GM23338 (cell line): Measurements from ENCODE around the gene PPP1R3G. TPM values are rescaled to one million over a fixed set of nuclear protein-coding genes. Genes with fewer than 3 reads are reported as not detected.

Experiments
- ATAC-seq: fragments of 200-7000 bp; cut with Tn5 transposase; 3 replicates; pipeline ENCODE4 v1.9.1; 2020
- DNase-seq: peaks from one replicate; pipeline ENCODE4 v3.0.0-alpha.2; 2015; ENCODE audit warnings: low spot score
- H2AFZ ChIP-seq: fragments of 200-600 bp; sonication (generic); 2 replicates; pipeline ENCODE4 v1.8.0; 2016; ENCODE audit warnings: antibody characterized with exemption, mild to moderate bottlenecking, moderate library complexity
- H3F3A ChIP-seq: fragments of 200-600 bp; sonication (generic); replicated peaks from 2 replicates; pipeline ENCODE4 v1.8.0; 2017; ENCODE audit warnings: antibody characterized with exemption, mixed run types, low read depth
- H3K27ac ChIP-seq: fragments of 200-600 bp; sonication (generic); 2 replicates; pipeline ENCODE4 v1.6.1; 2016; ENCODE audit warnings: low read depth
- H3K27me3 ChIP-seq: fragments of 200-600 bp; sonication (generic); 2 replicates; pipeline ENCODE4 v1.8.0; 2016; ENCODE audit warnings: mild to moderate bottlenecking, mixed run types, moderate library complexity; ENCODE audit not compliant: insufficient read depth
- H3K36me3 ChIP-seq: fragments of 200-600 bp; sonication (generic); 2 replicates; pipeline ENCODE4 v1.8.0; 2016; ENCODE audit warnings: mild to moderate bottlenecking; ENCODE audit not compliant: insufficient read depth
- H3K4me1 ChIP-seq: fragments of 200-600 bp; sonication (generic); 2 replicates; pipeline ENCODE4 v1.8.0; 2016; ENCODE audit warnings: mild to moderate bottlenecking, moderate library complexity; ENCODE audit not compliant: insufficient read depth
- H3K4me2 ChIP-seq: fragments of 200-600 bp; sonication (generic); 2 replicates; pipeline ENCODE4 v1.7.1; 2017; ENCODE audit warnings: mixed run types
- H3K4me3 ChIP-seq: fragments of 200-600 bp; sonication (generic); 2 replicates; pipeline ENCODE4 v1.6.1; 2016; ENCODE audit warnings: mixed run types
- H3K79me2 ChIP-seq: fragments of 200-600 bp; sonication (generic); replicated peaks from 2 replicates; pipeline ENCODE4 v1.8.0; 2017; ENCODE audit warnings: mild to moderate bottlenecking; ENCODE audit not compliant: insufficient read depth
- H3K9me2 ChIP-seq: fragments of 200-600 bp; sonication (generic); 2 replicates; pipeline ENCODE4 v1.8.0; 2017; ENCODE audit not compliant: insufficient read depth
- H4K20me1 ChIP-seq: fragments of 200-600 bp; sonication (generic); replicated peaks from 2 replicates; pipeline ENCODE4 v1.8.0; 2017; ENCODE audit warnings: mild to moderate bottlenecking; ENCODE audit not compliant: insufficient read depth
- H3K27ac Mint-ChIP-seq: 2 replicates; pipeline ENCODE4 v1.8.0; 2020; ENCODE audit warnings: inconsistent platforms, mild to moderate bottlenecking, moderate library complexity, mixed read lengths
- H3K27me3 Mint-ChIP-seq: 3 replicates; pipeline ENCODE4 v1.8.0; 2022; ENCODE audit warnings: low read depth, mild to moderate bottlenecking, moderate library complexity, mixed read lengths, inconsistent platforms; ENCODE audit not compliant: insufficient read depth, poor library complexity
- H3K36me3 Mint-ChIP-seq: 3 replicates; pipeline ENCODE4 v1.8.0; 2021; ENCODE audit warnings: low read depth, mild to moderate bottlenecking, inconsistent platforms, moderate library complexity, mixed read lengths
- H3K4me1 Mint-ChIP-seq: 3 replicates; pipeline ENCODE4 v1.8.0; 2020; ENCODE audit warnings: mild to moderate bottlenecking, inconsistent platforms, mixed read lengths
- H3K4me3 Mint-ChIP-seq: 3 replicates; pipeline ENCODE4 v1.8.0; 2021; ENCODE audit warnings: moderate library complexity, mild to moderate bottlenecking, inconsistent platforms, mixed read lengths
- H3K9me3 Mint-ChIP-seq: 3 replicates; pipeline ENCODE4 v1.8.0; 2020; ENCODE audit warnings: moderate library complexity, mild to moderate bottlenecking, inconsistent platforms, mixed read lengths
- CREB1 ChIP-seq: fragments of 250-450 bp; sonication (Bioruptor Pico); IDR thresholded peaks from 2 replicates; pipeline ENCODE4 v1.5.0; 2020; ENCODE audit warnings: low read depth, mild to moderate bottlenecking, moderate library complexity
- EZH2 ChIP-seq: fragments of 200-600 bp; sonication (generic); IDR thresholded peaks from one replicate; pipeline ENCODE4 v1.8.0; 2017; ENCODE audit warnings: antibody characterized with exemption, mild to moderate bottlenecking, low read depth; ENCODE audit not compliant: unreplicated experiment
- EZH2phosphoT487 ChIP-seq: fragments of 200-600 bp; sonication (generic); IDR thresholded peaks from one replicate; pipeline ENCODE4 v1.8.1; 2018; ENCODE audit warnings: antibody characterized with exemption; ENCODE audit not compliant: unreplicated experiment
- JUNB ChIP-seq: IDR thresholded peaks from one replicate; pipeline ENCODE4 v1.6.1; 2016; ENCODE audit warnings: antibody characterized with exemption; ENCODE audit not compliant: unreplicated experiment
- POLR2AphosphoS5 ChIP-seq: IDR thresholded peaks from 2 replicates; pipeline ENCODE4 v1.6.1; 2016; ENCODE audit warnings: antibody characterized with exemption, low read depth
- STAT1 ChIP-seq: IDR thresholded peaks from one replicate; pipeline ENCODE4 v1.6.1; 2016; ENCODE audit warnings: antibody characterized with exemption; ENCODE audit not compliant: unreplicated experiment
- ZNF114 ChIP-seq: fragments of 250-450 bp; sonication (Bioruptor Pico); IDR thresholded peaks from 2 replicates; pipeline ENCODE4 v1.5.0; 2020; ENCODE audit warnings: mild to moderate bottlenecking, moderate library complexity
- ZNF331 ChIP-seq: fragments of 250-450 bp; sonication (Bioruptor Pico); IDR thresholded peaks from 2 replicates; pipeline ENCODE4 v1.5.0; 2020; ENCODE audit warnings: low read depth, mild to moderate bottlenecking, moderate library complexity
- polyA plus RNA-seq: library from polyadenylated mRNA; unstranded; fragments of >200 nt; fragmentation: Nextera tagmentation; extraction: Ambion mirVana; gene quantifications from 2 replicates; pipeline ENCODE4 v1.2.1, GENCODE V29; 2016
- total RNA-seq: library from RNA; depleted of rRNA; stranded (reverse); fragments of >200 nt; shearing (Covaris generic); gene quantifications from 2 replicates; pipeline ENCODE4 v1.2.3, GENCODE V29; 2014
- TF ChIP-seq, protein P1 (sequence below): fragments of 250-450 bp; sonication (Bioruptor Pico); IDR thresholded peaks from 2 replicates; pipeline ENCODE4 v1.5.0; 2020; ENCODE audit warnings: mild to moderate bottlenecking, moderate library complexity
- TF ChIP-seq, protein P2 (sequence below): IDR thresholded peaks from 2 replicates; pipeline ENCODE4 v1.6.1; 2016; ENCODE audit warnings: antibody characterized with exemption
- TF ChIP-seq, protein P3 (sequence below), 2 experiments: fragments of 200-600 bp in 1 of 2; sonication (generic) in 1 of 2; conservative IDR thresholded peaks; 2 replicates each; pipeline versions ENCODE4 v1.5.1 to v1.6.1; 2016 to 2017; ENCODE audit warnings: antibody characterized with exemption in 2 of 2, low read depth in 2 of 2, mild to moderate bottlenecking in 2 of 2, moderate library complexity in 1 of 2

Gene PPP1R3G
- total and polyA plus RNA-seq, 2 experiments from 2014 or later: 0.13 to 0.24 TPM

DNA sequence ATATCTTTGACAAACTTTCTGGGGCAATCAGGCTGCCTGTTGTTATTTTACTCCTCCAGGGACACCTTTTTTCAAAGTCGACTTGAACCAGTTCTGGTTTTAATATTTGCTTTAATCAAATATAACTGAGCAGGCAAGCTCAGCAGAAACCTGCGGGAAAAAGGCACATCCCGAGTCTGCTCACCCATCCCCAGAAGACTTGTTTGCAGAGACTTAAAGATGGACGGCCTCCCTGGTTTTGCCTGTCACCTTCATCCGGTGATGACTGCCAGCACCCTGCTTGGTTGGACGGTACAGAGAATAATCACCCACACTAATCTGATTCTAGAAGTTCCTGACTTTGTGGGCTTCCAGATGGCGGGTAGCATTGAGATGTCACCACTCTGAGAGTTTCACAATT is 36.8 kb downstream of the PPP1R3G start:
- Histone ChIP-seq H3K4me1 (no peaks in the 10 kb centered on the region), H3K27ac (no peak overlapping the region), H4K20me1 (no peaks in the 10 kb centered on the region; the same call in 1 of the 2 replicates), H3K9me2 (no peaks in the 10 kb centered on the region), H3K36me3 (no peaks in the 10 kb centered on the region), H3K79me2 (no peaks in the 10 kb centered on the region), H3F3A (no peaks in the 10 kb centered on the region), H2AFZ (no peak overlapping the region), H3K4me3 (no peak overlapping the region), H3K4me2 (no peak overlapping the region), H3K27me3 (no peaks in the 10 kb centered on the region)
- H3K9me3 Mint-ChIP-seq: peaks cover 2% of the 10 kb centered on the region; the same call in 1 of the 3 replicates
- H3K4me1 Mint-ChIP-seq: peaks cover 15% of the 10 kb centered on the region
- no peak overlapping the region for H3K4me3 Mint-ChIP-seq
- H3K27me3 Mint-ChIP-seq: peaks cover 5% of the 10 kb centered on the region
- H3K27ac Mint-ChIP-seq: no peak overlapping the region
- H3K36me3 Mint-ChIP-seq: peaks cover 11% of the 10 kb centered on the region; the same call in 2 of the 3 replicates
- TF ChIP-seq JUNB: no peak
- TF ChIP-seq, protein P1, sequence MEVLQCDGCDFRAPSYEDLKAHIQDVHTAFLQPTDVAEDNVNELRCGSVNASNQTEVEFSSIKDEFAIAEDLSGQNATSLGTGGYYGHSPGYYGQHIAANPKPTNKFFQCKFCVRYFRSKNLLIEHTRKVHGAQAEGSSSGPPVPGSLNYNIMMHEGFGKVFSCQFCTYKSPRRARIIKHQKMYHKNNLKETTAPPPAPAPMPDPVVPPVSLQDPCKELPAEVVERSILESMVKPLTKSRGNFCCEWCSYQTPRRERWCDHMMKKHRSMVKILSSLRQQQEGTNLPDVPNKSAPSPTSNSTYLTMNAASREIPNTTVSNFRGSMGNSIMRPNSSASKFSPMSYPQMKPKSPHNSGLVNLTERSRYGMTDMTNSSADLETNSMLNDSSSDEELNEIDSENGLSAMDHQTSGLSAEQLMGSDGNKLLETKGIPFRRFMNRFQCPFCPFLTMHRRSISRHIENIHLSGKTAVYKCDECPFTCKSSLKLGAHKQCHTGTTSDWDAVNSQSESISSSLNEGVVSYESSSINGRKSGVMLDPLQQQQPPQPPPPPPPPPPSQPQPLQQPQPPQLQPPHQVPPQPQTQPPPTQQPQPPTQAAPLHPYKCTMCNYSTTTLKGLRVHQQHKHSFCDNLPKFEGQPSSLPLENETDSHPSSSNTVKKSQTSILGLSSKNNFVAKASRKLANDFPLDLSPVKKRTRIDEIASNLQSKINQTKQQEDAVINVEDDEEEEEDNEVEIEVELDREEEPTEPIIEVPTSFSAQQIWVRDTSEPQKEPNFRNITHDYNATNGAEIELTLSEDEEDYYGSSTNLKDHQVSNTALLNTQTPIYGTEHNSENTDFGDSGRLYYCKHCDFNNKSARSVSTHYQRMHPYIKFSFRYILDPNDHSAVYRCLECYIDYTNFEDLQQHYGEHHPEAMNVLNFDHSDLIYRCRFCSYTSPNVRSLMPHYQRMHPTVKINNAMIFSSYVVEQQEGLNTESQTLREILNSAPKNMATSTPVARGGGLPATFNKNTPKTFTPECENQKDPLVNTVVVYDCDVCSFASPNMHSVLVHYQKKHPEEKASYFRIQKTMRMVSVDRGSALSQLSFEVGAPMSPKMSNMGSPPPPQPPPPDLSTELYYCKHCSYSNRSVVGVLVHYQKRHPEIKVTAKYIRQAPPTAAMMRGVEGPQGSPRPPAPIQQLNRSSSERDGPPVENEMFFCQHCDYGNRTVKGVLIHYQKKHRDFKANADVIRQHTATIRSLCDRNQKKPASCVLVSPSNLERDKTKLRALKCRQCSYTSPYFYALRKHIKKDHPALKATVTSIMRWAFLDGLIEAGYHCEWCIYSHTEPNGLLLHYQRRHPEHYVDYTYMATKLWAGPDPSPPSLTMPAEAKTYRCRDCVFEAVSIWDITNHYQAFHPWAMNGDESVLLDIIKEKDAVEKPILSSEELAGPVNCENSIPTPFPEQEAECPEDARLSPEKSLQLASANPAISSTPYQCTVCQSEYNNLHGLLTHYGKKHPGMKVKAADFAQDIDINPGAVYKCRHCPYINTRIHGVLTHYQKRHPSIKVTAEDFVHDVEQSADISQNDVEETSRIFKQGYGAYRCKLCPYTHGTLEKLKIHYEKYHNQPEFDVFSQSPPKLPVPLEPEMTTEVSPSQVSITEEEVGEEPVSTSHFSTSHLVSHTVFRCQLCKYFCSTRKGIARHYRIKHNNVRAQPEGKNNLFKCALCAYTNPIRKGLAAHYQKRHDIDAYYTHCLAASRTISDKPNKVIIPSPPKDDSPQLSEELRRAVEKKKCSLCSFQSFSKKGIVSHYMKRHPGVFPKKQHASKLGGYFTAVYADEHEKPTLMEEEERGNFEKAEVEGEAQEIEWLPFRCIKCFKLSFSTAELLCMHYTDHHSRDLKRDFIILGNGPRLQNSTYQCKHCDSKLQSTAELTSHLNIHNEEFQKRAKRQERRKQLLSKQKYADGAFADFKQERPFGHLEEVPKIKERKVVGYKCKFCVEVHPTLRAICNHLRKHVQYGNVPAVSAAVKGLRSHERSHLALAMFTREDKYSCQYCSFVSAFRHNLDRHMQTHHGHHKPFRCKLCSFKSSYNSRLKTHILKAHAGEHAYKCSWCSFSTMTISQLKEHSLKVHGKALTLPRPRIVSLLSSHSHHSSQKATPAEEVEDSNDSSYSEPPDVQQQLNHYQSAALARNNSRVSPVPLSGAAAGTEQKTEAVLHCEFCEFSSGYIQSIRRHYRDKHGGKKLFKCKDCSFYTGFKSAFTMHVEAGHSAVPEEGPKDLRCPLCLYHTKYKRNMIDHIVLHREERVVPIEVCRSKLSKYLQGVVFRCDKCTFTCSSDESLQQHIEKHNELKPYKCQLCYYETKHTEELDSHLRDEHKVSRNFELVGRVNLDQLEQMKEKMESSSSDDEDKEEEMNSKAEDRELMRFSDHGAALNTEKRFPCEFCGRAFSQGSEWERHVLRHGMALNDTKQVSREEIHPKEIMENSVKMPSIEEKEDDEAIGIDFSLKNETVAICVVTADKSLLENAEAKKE (CRISPR knock-in tag): no peak
- TF ChIP-seq ZNF114: no peak
- no peak for TF ChIP-seq EZH2
- TF ChIP-seq POLR2AphosphoS5: no peak
- ATAC-seq: no peak
- DNase-seq: no peak

DNA sequence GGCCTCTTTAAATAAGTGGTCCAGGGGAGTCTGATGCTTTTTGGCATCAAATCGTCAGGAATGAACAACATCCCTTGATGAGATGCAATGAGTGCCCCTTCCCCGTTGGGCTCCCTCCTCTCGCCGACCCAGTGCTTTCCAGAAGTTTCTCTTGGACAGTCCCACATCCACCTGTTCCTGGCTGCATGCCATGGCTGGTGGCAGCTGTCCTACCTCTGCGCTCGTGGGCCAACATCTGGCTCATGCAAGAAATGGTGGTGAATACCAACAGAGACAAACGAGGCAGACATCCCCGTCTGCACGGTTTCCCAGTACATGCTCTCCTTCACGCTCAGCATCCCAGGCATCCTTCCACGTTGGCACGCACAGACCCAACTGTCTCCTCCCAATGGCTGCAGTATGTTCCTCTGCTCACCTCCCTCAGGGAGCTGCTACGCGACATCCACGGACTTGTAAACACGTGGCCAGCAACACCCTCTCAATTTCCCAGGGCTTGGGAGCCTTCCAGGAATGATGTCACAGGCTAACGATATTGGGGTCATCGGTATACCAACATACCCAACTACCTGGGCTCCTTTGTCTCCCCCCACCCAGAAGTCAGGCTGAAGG is 37.5 kb downstream of the PPP1R3G start:
- peaks cover 15% of the 10 kb centered on the region for H3K4me1 Mint-ChIP-seq
- TF ChIP-seq CREB1 (CRISPR knock-in tag) (no peak), ZNF331 (CRISPR knock-in tag) (no peak), JUNB (no peak), STAT1 (no peak), EZH2phosphoT487 (no peak)
- TF ChIP-seq, protein P2, sequence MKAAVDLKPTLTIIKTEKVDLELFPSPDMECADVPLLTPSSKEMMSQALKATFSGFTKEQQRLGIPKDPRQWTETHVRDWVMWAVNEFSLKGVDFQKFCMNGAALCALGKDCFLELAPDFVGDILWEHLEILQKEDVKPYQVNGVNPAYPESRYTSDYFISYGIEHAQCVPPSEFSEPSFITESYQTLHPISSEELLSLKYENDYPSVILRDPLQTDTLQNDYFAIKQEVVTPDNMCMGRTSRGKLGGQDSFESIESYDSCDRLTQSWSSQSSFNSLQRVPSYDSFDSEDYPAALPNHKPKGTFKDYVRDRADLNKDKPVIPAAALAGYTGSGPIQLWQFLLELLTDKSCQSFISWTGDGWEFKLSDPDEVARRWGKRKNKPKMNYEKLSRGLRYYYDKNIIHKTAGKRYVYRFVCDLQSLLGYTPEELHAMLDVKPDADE: no peak
- TF ChIP-seq, protein P3, sequence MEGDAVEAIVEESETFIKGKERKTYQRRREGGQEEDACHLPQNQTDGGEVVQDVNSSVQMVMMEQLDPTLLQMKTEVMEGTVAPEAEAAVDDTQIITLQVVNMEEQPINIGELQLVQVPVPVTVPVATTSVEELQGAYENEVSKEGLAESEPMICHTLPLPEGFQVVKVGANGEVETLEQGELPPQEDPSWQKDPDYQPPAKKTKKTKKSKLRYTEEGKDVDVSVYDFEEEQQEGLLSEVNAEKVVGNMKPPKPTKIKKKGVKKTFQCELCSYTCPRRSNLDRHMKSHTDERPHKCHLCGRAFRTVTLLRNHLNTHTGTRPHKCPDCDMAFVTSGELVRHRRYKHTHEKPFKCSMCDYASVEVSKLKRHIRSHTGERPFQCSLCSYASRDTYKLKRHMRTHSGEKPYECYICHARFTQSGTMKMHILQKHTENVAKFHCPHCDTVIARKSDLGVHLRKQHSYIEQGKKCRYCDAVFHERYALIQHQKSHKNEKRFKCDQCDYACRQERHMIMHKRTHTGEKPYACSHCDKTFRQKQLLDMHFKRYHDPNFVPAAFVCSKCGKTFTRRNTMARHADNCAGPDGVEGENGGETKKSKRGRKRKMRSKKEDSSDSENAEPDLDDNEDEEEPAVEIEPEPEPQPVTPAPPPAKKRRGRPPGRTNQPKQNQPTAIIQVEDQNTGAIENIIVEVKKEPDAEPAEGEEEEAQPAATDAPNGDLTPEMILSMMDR (conservative IDR thresholded peaks at IDR 0.05; ENCODE audit: low read depth in 2 of 2): no peak

More for the DNA sequence above, 37.5 kb downstream of the PPP1R3G start:
- no peak for DNase-seq
- Histone ChIP-seq H3K79me2 (no peaks in the 10 kb centered on the region), H3K4me3 (no peak overlapping the region), H3K4me1 (no peaks in the 10 kb centered on the region), H3K4me2 (no peak overlapping the region), H3F3A (no peaks in the 10 kb centered on the region), H3K9me2 (no peaks in the 10 kb centered on the region), H3K27ac (no peak overlapping the region), H4K20me1 (no peaks in the 10 kb centered on the region; the same call in 1 of the 2 replicates), H2AFZ (no peak overlapping the region), H3K36me3 (no peaks in the 10 kb centered on the region), H3K27me3 (no peaks in the 10 kb centered on the region)
- H3K4me3 Mint-ChIP-seq: no peak overlapping the region
- ATAC-seq: no peak
- no peak overlapping the region for H3K27ac Mint-ChIP-seq
- peaks cover 11% of the 10 kb centered on the region; the same call in 2 of the 3 replicates for H3K36me3 Mint-ChIP-seq
- peaks cover 5% of the 10 kb centered on the region for H3K27me3 Mint-ChIP-seq
- H3K9me3 Mint-ChIP-seq: peaks cover 2% of the 10 kb centered on the region; the same call in 1 of the 3 replicates
